Thyroid gland (tissue), 4 donors: Measurements from ENCODE around the gene SLC41A1.
A peak's percentile ranks its signal among the peaks of the same experiment; 100 is the strongest.

Experiments
- POLR2A ChIP-seq, 2 donors: fragments of 450-650 bp; IDR thresholded peaks; one replicate each; pipeline ENCODE4 v1.6.1; 2017; ENCODE audit warnings: antibody characterized with exemption in 2 of 2, mild to moderate bottlenecking in 2 of 2, moderate library complexity in 1 of 2
- TF ChIP-seq, protein P1 (sequence below), 6 experiments: fragments of 200-600 bp in 3 of 6; fragments of 450-650 bp in 3 of 6; sonication (generic) in 3 of 6; IDR thresholded peaks; one replicate each; pipeline ENCODE4 v1.5.1; 2016 to 2019; ENCODE audit warnings: antibody characterized with exemption in 6 of 6, mild to moderate bottlenecking in 2 of 6, inconsistent platforms in 1 of 6, moderate library complexity in 1 of 6

DNA sequence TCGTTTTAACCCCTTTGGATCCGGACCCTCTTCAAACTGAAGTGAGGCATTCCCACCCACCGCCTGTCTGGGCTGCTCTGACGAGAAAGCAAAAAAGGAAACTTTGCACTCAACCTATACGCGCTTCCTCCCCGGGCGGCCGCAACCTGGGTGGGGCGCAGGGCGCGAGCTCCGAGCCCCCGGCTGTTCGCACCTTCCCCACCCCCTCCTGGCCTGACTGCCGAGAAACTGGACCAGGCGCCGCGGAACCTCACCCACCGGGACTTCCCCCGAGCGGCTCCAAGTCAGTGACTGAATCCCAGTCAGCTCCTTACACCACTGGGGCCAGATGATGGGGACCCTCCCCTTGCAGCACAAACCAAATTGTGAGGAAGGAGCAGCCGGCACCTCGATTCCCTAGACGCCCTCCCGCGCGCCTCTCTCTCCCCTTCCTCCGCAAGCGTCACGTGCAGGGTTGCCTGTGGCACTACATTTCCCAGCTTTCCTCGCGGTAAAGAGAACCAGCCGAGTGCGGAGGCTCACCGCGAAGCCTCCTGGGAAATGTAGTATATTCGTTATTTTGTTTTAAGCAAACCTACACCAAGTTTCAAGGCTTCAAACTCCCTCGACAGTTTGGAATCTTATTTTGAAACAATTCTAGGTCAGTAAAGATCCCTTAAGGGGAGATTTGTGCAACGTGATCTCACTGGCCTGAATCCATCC is 37.8 kb downstream of the SLC41A1 start, which contains the start of gene RAB29:
- TF ChIP-seq POLR2A (IDR thresholded peaks at IDR 0.05): peak; percentile 60 to 69
- TF ChIP-seq, protein P1, sequence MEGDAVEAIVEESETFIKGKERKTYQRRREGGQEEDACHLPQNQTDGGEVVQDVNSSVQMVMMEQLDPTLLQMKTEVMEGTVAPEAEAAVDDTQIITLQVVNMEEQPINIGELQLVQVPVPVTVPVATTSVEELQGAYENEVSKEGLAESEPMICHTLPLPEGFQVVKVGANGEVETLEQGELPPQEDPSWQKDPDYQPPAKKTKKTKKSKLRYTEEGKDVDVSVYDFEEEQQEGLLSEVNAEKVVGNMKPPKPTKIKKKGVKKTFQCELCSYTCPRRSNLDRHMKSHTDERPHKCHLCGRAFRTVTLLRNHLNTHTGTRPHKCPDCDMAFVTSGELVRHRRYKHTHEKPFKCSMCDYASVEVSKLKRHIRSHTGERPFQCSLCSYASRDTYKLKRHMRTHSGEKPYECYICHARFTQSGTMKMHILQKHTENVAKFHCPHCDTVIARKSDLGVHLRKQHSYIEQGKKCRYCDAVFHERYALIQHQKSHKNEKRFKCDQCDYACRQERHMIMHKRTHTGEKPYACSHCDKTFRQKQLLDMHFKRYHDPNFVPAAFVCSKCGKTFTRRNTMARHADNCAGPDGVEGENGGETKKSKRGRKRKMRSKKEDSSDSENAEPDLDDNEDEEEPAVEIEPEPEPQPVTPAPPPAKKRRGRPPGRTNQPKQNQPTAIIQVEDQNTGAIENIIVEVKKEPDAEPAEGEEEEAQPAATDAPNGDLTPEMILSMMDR (IDR thresholded peaks at IDR 0.05): no peak
